GM19023 (cell line): Measurements from ENCODE around the gene VBP1.
"Not testable (repeated sequence)": the region's sequence is repeated elsewhere in the genome, so short reads cannot be mapped to it uniquely, and the experiment has no call there.

Source experiments
- ATAC-seq: cut with Tn5 transposase; IDR thresholded peaks from one replicate; pipeline ENCODE4 v1.9.1; 2021; ENCODE audit warnings: mild to moderate bottlenecking, moderate library complexity; ENCODE audit not compliant: unreplicated experiment

Gene VBP1

GRCh38 chrX:155216179-155216939, at the start of gene VBP1:
TSS of gene VBP1 (plus strand) at chrX:155216460. CDS start at chrX:155216483, 23 bp downstream.
- peak; percentile 96 for ATAC-seq

GRCh38 chrX:155169881-155170280, 46.4 kb upstream of the VBP1 start:
- ATAC-seq, result no peak

- ATAC-seq, result no peak
These were observed 36.8 kb upstream of the VBP1 start for GRCh38 chrX:155179346-155179997.

GRCh38 chrX:155188786-155189185, 27.5 kb upstream of the VBP1 start:
- ATAC-seq, result no peak

GRCh38 chrX:155211208-155211607, 5.1 kb upstream of the VBP1 start:
- ATAC-seq, result no peak

- no peak for ATAC-seq
These were observed 2.5 kb upstream of the VBP1 start for GRCh38 chrX:155213731-155214130.

- ATAC-seq, result peak; percentile 33
These were observed 649 bp upstream of the VBP1 start for GRCh38 chrX:155215443-155216178.

GRCh38 chrX:155216940-155217440, 730 bp downstream of the VBP1 start:
- no peak for ATAC-seq

- ATAC-seq, result no peak
These were observed 2.5 kb downstream of the VBP1 start for GRCh38 chrX:155218777-155219176.

GRCh38 chrX:155221351-155221750, 5.1 kb downstream of the VBP1 start:
- no peak for ATAC-seq

GRCh38 chrX:155223746-155224145, 7.5 kb downstream of the VBP1 start:
- not testable (repeated sequence) for ATAC-seq

GRCh38 chrX:155225774-155226173, 9.5 kb downstream of the VBP1 start:
- ATAC-seq, result no peak

GRCh38 chrX:155231163-155231562, 14.9 kb downstream of the VBP1 start:
- ATAC-seq, result peak; percentile 77

GRCh38 chrX:155235891-155236290, 19.6 kb downstream of the VBP1 start:
- no peak for ATAC-seq

- ATAC-seq, result no peak
These were observed 21.5 kb downstream of the VBP1 start for GRCh38 chrX:155237719-155238118.

- ATAC-seq, result no peak
These were observed 26.0 kb downstream of the VBP1 start for GRCh38 chrX:155242300-155242699.

GRCh38 chrX:155246748-155247147, 30.5 kb downstream of the VBP1 start:
- no peak for ATAC-seq

- ATAC-seq, result no peak
These were observed 31.2 kb downstream of the VBP1 start for GRCh38 chrX:155247497-155247896.

- no peak for ATAC-seq
These were observed 35.1 kb downstream of the VBP1 start for GRCh38 chrX:155251391-155251790.

GRCh38 chrX:155259752-155260151, 43.5 kb downstream of the VBP1 start:
- ATAC-seq, result no peak

GRCh38 chrX:155262970-155263754, 46.9 kb downstream of the VBP1 start:
- no peak for ATAC-seq
